ENCODE results near the gene SAMD15.
"Not testable (repeated sequence)": the region's sequence is repeated elsewhere in the genome, so short reads cannot be mapped to it uniquely, and the experiment has no call there.

SAMD15 gene

DNA sequence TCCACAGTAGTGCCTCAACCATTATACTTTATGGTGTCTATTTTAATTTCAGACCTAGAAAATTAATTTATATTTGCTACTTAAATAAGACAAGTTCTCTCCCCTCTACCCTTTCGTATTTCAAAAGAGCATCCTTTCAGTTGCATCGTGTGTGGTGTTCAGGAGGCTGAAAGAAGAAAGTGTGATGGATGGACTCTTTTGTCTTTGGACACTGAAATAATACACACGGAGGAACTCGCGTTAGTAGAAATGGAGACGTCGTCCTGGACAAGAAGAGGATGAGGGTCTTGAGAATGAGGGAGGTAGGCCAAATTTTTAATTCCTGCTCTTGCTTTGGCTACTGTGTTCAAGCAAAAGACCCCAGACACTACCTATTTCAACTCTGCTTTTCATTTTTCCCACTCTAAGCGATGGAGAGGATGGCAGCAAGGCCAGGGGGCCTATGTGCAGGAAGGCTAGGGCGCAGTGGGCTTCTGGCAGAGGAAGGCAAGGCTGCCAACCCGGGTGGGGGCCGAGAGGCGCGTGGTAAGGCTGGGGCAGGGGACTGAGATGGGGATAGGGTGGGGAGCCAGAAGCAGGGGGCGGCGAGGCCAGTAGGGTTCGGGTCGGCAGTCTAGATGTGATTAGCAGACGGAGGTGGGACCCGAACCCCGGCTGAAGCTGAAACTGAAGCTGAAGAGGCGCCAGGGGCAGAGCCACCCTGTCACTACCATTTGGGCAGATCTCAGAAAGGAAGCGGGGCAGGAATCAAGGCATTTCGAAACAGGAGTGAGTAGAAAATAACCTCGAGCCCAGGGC lies 1.0 kb upstream of the SAMD15 start:
- no peak for DNase-seq

GRCh38 chr14:77377502-77377844 lies 294 bp downstream of the SAMD15 start:
- DNase-seq, result no peak

DNA sequence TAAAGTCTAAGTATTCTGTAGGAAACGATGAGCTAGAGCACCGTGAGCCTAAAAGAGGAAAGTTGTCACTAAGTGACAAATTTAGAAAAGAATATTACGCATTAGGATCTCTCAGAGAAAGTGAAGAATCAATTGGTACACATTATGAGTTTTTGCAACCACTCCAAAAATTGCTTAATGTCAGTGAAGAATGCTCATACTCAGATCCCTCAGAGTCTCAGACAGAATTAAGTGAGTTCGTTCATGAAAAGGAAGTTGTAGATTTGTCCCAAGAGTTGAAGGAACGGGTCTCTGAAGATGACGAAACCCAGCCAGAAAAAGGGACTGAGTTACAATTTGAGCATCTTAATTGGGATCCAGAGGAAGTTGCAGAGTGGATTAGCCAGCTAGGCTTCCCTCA lies 1.5 kb downstream of the SAMD15 start:
- no peak for DNase-seq

DNA sequence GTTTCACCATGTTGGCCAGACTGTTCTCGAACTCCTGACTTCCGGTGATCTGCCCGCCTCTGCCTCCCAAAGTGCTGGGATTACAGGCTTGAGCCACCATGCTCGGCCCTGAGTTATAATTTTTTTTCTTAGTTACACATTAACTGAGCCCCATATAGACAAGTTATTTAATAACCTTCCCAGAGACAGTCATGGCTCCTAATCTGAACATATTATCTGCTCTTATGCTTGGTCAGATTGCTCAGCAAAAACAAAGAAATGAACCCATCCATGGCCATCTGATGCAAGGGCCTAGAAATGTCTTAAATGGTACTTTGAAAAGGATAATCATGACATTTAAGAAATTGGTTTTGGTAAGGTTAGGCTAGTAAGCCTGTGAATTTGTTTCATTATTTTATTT lies 13.0 kb downstream of the SAMD15 start:
- DNase-seq, result no peak

DNA sequence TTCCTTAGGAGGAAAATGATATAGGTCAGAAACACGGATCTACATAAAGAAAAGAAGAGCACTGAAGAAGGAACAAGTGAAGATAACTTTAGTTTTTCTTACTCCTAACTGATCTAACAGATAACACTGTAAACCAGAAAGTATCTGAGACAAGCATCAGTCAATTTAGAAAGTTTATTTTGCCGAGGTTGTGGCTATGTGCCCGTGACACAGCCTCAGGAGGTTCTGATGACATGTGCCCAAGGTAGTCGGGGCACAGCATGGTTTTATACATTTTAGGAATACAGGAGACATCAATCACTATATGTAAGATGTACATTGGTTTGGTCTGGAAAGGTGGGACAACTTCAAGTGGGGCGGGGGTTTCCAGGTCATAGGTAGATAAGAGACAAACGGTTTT lies 23.0 kb downstream of the SAMD15 start:
- no peak for DNase-seq

GRCh38 chr14:77403768-77404167 lies 26.6 kb downstream of the SAMD15 start:
- no peak for DNase-seq

DNA sequence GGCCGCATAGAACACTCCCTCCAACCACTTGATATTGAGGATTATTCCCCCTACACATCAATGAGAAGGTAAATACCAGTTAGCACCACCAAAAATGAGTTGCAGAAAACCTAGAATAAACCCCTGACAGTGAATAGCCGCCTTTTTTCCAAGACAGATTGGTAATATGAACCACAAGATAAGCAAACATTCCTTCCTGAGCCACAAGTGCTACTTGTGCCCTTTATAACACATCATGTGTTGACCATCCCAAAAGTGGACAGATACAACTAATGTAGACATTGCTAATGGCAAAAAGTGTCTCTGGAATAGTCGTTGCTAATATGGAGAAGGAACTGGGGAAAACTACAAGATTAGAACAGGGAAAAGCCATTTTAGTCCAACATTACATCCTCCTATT lies 28.9 kb downstream of the SAMD15 start:
- no peak for DNase-seq

GRCh38 chr14:77406718-77407117 lies 29.5 kb downstream of the SAMD15 start:
- no peak for DNase-seq

- DNase-seq, result no peak
Observed at GRCh38 chr14:77407158-77407557, 30.0 kb downstream of the SAMD15 start.

- DNase-seq, result no peak
Observed at GRCh38 chr14:77409131-77409533, 32.0 kb downstream of the SAMD15 start.

GRCh38 chr14:77415403-77416030 lies 38.3 kb downstream of the SAMD15 start:
- DNase-seq, result not testable (repeated sequence)

- not testable (repeated sequence) for DNase-seq
Observed at GRCh38 chr14:77416098-77416497, 38.9 kb downstream of the SAMD15 start.

GRCh38 chr14:77416836-77417235 lies 39.7 kb downstream of the SAMD15 start:
- no peak for DNase-seq

DNA sequence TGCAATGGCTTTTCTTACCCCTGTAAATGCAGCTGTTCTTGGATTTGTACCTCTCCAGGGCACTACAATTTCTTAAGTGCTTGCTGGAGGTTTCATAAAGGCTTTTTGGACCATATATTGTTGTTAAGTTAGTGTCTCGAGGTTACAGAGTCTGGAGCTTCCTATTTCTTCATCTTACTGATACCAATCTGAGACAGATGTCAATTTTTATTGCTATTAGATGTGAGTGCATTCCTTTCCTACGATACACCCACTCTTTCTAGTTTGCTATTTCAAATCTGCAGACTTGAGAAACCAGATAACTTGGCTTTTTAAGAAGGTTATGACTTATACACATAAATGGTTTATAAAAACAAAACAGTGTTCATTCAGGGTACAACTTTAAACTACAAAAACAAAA lies 44.0 kb downstream of the SAMD15 start:
- no peak for DNase-seq

- DNase-seq, result no peak
Observed at GRCh38 chr14:77423423-77423822, 46.2 kb downstream of the SAMD15 start, which contains the start of gene NOXRED1. Gene NOXRED1 (minus strand): TSS chr14:77423523. CDS start chr14:77422889, 634 bp downstream.

GRCh38 chr14:77424862-77425261 lies 47.7 kb downstream of the SAMD15 start:
- DNase-seq, result no peak

GRCh38 chr14:77426396-77426795 lies 49.2 kb downstream of the SAMD15 start:
- no peak for DNase-seq

DNA sequence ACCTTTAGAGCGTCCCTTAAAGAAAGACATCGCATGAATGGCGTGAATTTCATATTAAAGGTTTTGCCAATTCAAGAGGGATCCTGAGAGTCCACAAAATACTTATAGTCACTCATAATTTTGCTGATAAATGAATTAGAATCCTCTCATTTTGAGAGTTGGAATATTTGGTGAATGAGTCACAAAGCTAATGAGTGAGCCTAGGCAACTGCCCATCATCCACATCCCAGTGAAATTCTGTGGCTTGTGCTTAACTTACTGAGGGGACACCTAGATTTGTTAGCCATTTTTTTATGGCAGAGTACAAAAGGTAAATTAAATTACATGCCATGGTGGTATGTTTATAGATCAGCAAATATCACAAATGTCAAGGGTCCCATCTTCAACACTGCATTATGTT lies 58.9 kb downstream of the SAMD15 start:
- no peak for DNase-seq

GRCh38 chr14:77438596-77438995 lies 61.4 kb downstream of the SAMD15 start:
- DNase-seq, result no peak

DNA sequence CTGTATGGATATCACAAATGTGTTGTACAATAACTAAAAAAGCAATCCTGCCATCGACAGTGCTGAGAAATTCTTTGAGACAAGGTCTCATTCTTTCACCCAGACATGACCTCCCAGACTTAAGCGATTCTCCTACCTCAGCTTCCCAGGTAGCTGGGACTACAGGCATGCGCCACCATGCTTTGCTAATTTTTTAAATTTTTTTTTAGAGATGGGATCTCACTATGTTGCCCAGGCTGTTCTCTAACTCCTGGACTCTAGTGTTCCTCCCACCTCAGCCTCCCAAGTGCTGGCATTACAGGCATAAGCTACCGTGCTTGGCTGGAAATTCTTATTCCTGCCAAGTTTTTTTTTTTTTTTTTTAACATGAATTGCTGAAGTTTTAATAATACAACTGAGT lies 62.7 kb downstream of the SAMD15 start:
- no peak for DNase-seq
